BE2C (cell line): ENCODE data around the gene BRDT.

Experiments
- DNase-seq: peaks from one replicate; pipeline ENCODE4 v3.0.0-alpha.2; 2020
- H3K27me3 ChIP-seq: fragments of 250-450 bp; sonication (Bioruptor Pico); 2 replicates; pipeline ENCODE4 v1.5.1; 2020; ENCODE audit warnings: mild to moderate bottlenecking
- H3K36me3 ChIP-seq: fragments of 250-450 bp; sonication (Bioruptor Pico); 2 replicates; pipeline ENCODE4 v1.5.1; 2020; ENCODE audit warnings: mild to moderate bottlenecking
- H3K4me1 ChIP-seq: fragments of 250-450 bp; sonication (Bioruptor Pico); 2 replicates; pipeline ENCODE4 v1.5.1; 2020
- H3K4me3 ChIP-seq: 2 replicates; pipeline ENCODE4 v1.5.1; 2011; ENCODE audit warnings: low read depth, low read length
- H3K9me3 ChIP-seq: fragments of 250-450 bp; sonication (Bioruptor Pico); 2 replicates; pipeline ENCODE4 v1.5.1; 2020
- TF ChIP-seq, protein P1 (sequence below): IDR thresholded peaks from 2 replicates; pipeline ENCODE4 v1.5.1; 2012; ENCODE audit warnings: mild to moderate bottlenecking, low read depth, low read length

Gene BRDT

DNA sequence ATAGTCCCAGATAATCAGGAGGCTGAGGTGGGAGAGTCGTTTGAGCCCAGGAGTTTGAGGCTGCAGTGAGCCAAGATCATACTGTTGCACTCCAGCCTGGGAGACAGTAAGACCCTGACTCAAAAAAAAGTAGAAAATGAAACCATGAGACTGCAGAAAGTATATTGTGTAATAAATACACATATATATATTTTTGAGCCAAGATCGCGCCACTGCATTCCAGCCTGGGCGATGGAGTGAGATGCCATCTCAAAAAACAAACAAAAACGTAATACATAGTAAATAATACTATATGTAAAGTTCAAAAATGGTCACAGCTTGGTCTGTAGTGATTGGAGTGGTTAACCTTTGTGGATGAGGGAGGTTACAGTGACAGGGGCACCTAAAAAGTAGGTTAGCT is 9.7 kb downstream of the BRDT start:
- no peak for DNase-seq
- TF ChIP-seq, protein P1, sequence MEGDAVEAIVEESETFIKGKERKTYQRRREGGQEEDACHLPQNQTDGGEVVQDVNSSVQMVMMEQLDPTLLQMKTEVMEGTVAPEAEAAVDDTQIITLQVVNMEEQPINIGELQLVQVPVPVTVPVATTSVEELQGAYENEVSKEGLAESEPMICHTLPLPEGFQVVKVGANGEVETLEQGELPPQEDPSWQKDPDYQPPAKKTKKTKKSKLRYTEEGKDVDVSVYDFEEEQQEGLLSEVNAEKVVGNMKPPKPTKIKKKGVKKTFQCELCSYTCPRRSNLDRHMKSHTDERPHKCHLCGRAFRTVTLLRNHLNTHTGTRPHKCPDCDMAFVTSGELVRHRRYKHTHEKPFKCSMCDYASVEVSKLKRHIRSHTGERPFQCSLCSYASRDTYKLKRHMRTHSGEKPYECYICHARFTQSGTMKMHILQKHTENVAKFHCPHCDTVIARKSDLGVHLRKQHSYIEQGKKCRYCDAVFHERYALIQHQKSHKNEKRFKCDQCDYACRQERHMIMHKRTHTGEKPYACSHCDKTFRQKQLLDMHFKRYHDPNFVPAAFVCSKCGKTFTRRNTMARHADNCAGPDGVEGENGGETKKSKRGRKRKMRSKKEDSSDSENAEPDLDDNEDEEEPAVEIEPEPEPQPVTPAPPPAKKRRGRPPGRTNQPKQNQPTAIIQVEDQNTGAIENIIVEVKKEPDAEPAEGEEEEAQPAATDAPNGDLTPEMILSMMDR: no peak

DNA sequence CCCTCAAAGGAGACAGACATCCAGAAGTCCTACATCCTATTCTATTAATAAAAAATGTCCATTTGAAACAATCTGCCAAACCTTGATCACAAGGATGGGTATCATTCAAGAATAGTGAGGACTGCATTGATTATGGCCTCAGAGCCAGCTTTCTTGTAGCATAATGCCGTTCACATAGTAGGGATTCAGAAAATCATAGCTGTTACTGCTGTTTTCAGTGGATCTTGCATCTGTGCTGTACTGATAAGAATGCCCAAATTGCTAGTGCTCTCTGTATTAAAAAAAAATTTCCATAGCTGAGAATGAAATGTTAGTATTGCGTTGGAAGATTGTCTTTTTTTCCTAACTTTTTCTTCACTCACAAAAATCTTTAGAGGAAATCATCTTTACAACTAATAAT is 19.1 kb downstream of the BRDT start:
- Histone ChIP-seq H3K36me3 (no peaks in the 10 kb centered on the region), H3K9me3 (no peaks in the 10 kb centered on the region), H3K27me3 (no peaks in the 10 kb centered on the region), H3K4me3 (no peak overlapping the region), H3K4me1 (no peaks in the 10 kb centered on the region)
- TF ChIP-seq, protein P1: no peak
- DNase-seq: no peak

More for the DNA sequence above, 9.7 kb downstream of the BRDT start:
- H3K4me1 ChIP-seq: no peaks in the 10 kb centered on the region
- H3K36me3 ChIP-seq: no peaks in the 10 kb centered on the region
- H3K9me3 ChIP-seq: no peaks in the 10 kb centered on the region
- H3K4me3 ChIP-seq: no peak overlapping the region
- no peaks in the 10 kb centered on the region for H3K27me3 ChIP-seq

DNA sequence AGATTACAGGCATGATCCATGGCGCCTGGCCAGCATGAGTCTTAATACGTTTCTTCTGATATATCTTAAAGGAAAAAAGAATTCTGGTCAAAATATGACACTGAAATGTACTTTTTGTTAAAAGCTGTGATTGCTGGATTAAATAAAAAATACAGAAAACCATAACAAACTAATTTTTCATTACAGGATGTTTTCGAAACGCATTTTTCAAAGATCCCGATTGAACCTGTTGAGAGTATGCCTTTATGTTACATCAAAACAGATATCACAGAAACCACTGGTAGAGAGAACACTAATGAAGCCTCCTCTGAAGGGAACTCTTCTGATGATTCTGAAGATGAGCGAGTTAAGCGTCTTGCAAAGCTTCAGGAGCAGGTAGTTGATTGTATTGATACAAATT is 30.2 kb downstream of the BRDT start:
- Histone ChIP-seq H3K27me3 (no peaks in the 10 kb centered on the region), H3K4me1 (no peaks in the 10 kb centered on the region), H3K4me3 (no peak overlapping the region), H3K9me3 (no peaks in the 10 kb centered on the region), H3K36me3 (no peaks in the 10 kb centered on the region)
- no peak for DNase-seq
- TF ChIP-seq, protein P1: no peak

DNA sequence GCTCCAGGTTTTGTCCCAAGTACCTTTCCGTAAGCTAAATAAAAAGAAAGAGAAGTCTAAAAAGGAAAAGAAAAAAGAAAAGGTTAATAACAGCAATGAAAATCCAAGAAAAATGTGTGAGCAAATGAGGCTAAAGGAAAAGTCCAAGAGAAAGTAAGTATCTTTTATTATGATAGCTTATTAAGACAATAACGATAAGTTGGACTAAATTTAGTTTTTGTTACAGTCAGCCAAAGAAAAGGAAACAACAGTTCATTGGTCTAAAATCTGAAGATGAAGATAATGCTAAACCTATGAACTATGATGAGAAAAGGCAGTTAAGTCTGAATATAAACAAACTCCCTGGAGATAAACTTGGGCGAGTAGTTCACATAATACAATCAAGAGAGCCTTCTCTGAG is 31.5 kb downstream of the BRDT start:
- no peaks in the 10 kb centered on the region for H3K27me3 ChIP-seq

DNA sequence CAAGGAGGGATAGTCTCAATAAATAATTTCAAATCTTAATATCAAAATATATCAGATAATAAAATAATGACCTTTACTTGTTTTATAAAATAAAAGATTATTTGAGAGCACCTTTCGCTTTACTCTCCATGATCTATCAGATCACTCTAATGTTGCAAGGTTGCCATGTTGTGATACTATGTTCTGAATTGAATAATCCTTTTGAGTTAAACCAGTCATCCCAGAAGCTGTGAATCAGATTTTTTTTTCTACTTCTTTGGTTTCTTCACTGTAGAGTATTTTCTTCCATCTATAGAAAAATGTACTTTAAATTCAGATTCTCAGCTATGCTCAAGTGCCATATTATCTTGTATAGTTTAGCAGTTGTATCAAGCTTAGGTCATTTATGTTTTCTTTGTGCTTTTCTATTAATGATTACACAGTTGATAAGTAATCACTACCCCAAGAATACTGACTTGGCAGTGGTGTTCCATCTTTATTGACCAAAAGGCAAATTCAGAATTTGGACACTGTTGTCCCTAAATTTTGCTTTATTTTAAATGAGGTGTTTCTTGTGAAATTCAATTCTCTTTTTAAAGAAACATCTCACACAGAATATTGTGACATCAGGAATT is 32.9 kb downstream of the BRDT start:
- Histone ChIP-seq H3K9me3 (no peaks in the 10 kb centered on the region), H3K4me3 (no peak overlapping the region), H3K27me3 (no peaks in the 10 kb centered on the region), H3K4me1 (no peaks in the 10 kb centered on the region), H3K36me3 (no peaks in the 10 kb centered on the region)
- no peak for DNase-seq
- TF ChIP-seq, protein P1: no peak

More for the DNA sequence above, 31.5 kb downstream of the BRDT start:
- DNase-seq: no peak
- Histone ChIP-seq H3K36me3 (no peaks in the 10 kb centered on the region), H3K9me3 (no peaks in the 10 kb centered on the region), H3K4me3 (no peak overlapping the region), H3K4me1 (no peaks in the 10 kb centered on the region)
- TF ChIP-seq, protein P1: no peak

DNA sequence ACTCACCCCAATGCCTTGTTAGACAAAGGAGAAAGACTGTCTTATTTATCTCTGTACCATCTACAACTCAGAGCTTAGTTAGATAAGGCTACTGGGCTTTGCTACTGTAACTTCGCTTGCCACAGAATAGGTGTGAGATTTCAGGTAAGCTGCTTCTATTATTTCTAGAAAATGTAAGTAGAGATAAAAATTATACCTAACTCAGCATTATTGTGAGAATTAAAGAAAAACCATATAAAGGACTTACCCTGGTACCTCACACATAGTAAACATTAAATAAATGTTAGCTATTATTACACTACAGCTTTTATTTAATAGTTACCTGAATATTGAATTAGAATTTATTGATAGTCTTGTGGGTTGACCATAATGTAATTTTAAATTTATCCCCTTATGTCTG is 44.1 kb downstream of the BRDT start:
- H3K27me3 ChIP-seq: no peaks in the 10 kb centered on the region
- no peaks in the 10 kb centered on the region for H3K4me1 ChIP-seq
- H3K4me3 ChIP-seq: no peak overlapping the region
- no peaks in the 10 kb centered on the region for H3K36me3 ChIP-seq
- H3K9me3 ChIP-seq: no peaks in the 10 kb centered on the region
- no peak for DNase-seq
- TF ChIP-seq, protein P1: no peak
